ENCODE results near the gene ART1. TPM values are rescaled to one million over a fixed set of nuclear protein-coding genes. Genes with fewer than 3 reads are reported as not detected.
"Not testable (repeated sequence)": the region's sequence is repeated elsewhere in the genome, so short reads cannot be mapped to it uniquely, and the experiment has no call there.

Gene ART1, protein sequence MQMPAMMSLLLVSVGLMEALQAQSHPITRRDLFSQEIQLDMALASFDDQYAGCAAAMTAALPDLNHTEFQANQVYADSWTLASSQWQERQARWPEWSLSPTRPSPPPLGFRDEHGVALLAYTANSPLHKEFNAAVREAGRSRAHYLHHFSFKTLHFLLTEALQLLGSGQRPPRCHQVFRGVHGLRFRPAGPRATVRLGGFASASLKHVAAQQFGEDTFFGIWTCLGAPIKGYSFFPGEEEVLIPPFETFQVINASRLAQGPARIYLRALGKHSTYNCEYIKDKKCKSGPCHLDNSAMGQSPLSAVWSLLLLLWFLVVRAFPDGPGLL
- not detected in 3 replicates for total RNA-seq

DNA sequence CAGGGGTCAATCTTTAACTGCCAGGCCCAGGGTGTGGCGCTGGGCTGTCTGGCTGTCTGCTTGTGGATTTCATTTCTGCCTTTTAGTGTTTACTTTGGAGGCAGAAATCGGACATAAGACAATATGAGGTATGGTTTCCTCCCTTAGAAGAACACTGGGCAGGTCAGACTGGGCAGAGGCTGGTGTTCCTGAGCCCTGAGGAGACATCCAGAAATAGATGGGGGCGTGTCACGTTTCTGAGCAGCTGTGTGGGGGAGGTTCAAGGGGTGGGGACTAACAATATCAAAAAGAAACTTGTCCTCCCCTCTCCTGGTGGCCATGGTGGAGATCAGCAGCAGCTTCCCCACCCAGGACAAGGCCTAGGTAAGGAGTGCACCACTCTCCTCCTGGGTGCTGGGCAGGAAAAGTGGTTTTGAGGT, at the start of gene ART1:
Gene ART1, plus strand, starts transcription at position 312 of the 419 bp plus-strand sequence. CDS start 14,086 bp downstream, outside the sequence.
- H3K36me3 Mint-ChIP-seq = no peaks in the 10 kb centered on the region
- no peak for DNase-seq (ENCODE audit: low spot score in 2 of 2, unreplicated experiment in 2 of 2)
- TF ChIP-seq, protein P1, sequence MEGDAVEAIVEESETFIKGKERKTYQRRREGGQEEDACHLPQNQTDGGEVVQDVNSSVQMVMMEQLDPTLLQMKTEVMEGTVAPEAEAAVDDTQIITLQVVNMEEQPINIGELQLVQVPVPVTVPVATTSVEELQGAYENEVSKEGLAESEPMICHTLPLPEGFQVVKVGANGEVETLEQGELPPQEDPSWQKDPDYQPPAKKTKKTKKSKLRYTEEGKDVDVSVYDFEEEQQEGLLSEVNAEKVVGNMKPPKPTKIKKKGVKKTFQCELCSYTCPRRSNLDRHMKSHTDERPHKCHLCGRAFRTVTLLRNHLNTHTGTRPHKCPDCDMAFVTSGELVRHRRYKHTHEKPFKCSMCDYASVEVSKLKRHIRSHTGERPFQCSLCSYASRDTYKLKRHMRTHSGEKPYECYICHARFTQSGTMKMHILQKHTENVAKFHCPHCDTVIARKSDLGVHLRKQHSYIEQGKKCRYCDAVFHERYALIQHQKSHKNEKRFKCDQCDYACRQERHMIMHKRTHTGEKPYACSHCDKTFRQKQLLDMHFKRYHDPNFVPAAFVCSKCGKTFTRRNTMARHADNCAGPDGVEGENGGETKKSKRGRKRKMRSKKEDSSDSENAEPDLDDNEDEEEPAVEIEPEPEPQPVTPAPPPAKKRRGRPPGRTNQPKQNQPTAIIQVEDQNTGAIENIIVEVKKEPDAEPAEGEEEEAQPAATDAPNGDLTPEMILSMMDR (IDR thresholded peaks at IDR 0.05; ENCODE audit: unreplicated experiment) = no peak
- peaks cover 22% of the 10 kb centered on the region for H3K27me3 Mint-ChIP-seq (ENCODE audit: low read depth)
- no peak within 1 kb of the TSS for H3K4me3 Mint-ChIP-seq
- peaks cover 7% of the 10 kb centered on the region for H3K9me3 Mint-ChIP-seq
- H3K4me1 Mint-ChIP-seq = peaks cover 18% of the 10 kb centered on the region
- no peak within 1 kb of the TSS for H3K27ac Mint-ChIP-seq

DNA sequence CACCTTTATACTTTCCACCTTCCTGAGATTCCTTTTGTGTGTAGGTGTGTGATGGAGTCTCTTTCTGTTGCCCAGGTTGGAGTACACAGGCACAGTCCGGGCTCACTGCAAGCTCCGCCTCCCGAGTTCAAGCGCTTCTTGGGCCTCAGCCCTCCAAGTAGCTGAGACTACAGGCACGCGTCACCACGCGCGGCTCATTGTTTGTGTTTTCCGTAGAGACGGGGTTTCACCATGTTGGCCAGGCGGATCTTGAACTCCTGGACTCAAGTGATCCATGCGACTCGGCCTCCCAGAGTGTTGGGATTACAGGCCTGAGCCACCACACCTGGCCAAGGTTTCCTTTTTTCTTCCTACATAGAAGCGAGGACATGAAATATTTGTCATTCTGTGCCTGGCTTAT, 47.2 kb upstream of the ART1 start:
- H3K27me3 Mint-ChIP-seq (ENCODE audit: low read depth); H3K27ac Mint-ChIP-seq; DNase-seq (ENCODE audit: low spot score in 2 of 2, unreplicated experiment in 2 of 2); H3K9me3 Mint-ChIP-seq; H3K36me3 Mint-ChIP-seq; H3K4me1 Mint-ChIP-seq; H3K4me3 Mint-ChIP-seq: not testable (repeated sequence)

DNA sequence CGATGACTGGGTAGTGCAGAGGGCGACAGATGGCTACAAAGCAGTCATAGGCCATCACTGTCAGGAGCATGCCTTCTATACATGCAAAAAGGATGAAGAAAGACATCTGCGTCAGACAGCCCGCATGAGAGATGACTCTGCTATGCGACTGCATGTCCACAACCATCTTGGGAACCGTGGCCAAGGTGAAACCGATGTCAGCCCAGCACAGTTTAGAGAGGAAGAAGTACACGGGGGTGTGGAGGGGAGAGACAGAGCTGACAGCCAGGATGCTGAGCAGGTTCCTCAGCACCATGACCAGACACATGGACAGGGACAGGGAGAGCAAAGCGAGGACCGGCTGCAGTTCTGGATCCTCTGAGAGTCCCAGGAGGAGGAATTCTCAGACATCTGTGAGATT, 44.7 kb upstream of the ART1 start:
- not testable (repeated sequence) for H3K9me3 Mint-ChIP-seq; H3K4me3 Mint-ChIP-seq; H3K36me3 Mint-ChIP-seq; H3K4me1 Mint-ChIP-seq; DNase-seq (ENCODE audit: low spot score in 2 of 2, unreplicated experiment in 2 of 2); H3K27ac Mint-ChIP-seq; H3K27me3 Mint-ChIP-seq (ENCODE audit: low read depth)

DNA sequence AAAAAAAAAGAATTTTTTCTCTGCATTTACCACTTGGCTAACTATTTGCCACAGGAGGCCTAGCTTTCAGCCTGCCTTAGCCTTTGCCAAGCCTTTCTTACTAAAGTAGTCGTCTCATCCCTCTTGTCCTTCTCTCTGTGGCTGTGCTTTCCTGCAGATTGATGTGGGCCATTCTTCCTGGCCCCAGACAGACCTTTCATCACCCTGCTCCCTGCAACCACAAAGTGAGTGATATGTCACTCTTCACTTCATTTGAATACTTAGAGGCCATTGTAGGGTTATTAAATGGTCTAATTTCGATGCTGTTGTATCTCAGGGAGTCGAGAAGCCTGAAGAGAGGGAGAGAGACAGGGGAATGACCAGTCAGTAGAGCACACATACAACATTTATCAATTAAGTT, 40.8 kb upstream of the ART1 start:
- Mint-ChIP-seq H3K36me3 (no peaks in the 10 kb centered on the region), H3K27ac (no peak overlapping the region), H3K27me3 (ENCODE audit: low read depth) (no peaks in the 10 kb centered on the region), H3K4me3 (no peak overlapping the region), H3K9me3 (no peaks in the 10 kb centered on the region), H3K4me1 (peaks cover 12% of the 10 kb centered on the region)
- TF ChIP-seq, protein P1 (IDR thresholded peaks at IDR 0.05; ENCODE audit: unreplicated experiment) = no peak
- no peak for DNase-seq (ENCODE audit: low spot score in 2 of 2, unreplicated experiment in 2 of 2)

DNA sequence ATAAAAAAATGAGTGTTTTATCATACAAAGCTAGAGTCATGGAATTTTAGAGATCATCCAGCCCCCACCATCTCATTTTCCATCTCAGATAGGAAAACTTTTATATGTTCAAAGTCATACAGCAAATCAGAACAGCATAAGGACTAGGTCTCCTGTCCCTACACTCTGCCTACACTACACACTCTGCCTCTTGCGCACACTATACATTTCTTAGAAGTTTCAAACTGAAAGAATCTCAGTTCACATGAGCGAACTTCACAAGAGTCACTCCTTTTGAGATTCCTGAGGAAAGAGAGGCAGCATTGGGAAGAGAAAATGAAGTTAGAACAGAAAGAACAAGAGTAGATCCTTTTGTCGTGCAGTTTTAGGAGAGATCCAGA, 39.7 kb upstream of the ART1 start:
- H3K4me3 Mint-ChIP-seq = no peak overlapping the region
- H3K4me1 Mint-ChIP-seq = peaks cover 12% of the 10 kb centered on the region
- H3K27ac Mint-ChIP-seq = no peak overlapping the region
- no peaks in the 10 kb centered on the region for H3K9me3 Mint-ChIP-seq
- H3K27me3 Mint-ChIP-seq (ENCODE audit: low read depth) = no peaks in the 10 kb centered on the region
- TF ChIP-seq, protein P1 (IDR thresholded peaks at IDR 0.05; ENCODE audit: unreplicated experiment) = no peak
- H3K36me3 Mint-ChIP-seq = no peaks in the 10 kb centered on the region
- no peak for DNase-seq (ENCODE audit: low spot score in 2 of 2, unreplicated experiment in 2 of 2)

DNA sequence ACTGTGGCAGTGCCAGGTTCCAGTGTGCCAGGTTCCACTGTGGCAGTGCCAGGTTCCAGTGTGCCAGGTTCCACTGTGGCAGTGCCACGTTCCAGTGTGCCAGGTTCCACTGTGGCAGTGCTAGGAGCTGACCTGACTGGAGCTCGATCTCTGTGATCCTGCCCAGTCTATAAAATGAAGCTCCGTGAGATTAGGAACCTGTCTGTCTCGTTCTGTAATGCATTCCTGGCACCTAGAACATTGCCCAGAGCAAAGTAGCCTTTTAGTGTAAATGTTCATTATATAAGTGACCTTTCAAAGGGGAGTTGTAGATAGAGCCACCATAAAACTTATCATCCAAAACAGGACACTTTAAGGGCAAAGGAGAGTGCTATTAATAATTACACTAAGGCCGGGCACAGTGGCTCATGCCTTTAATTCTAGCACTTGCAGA, 39.1 kb upstream of the ART1 start:
- H3K27me3 Mint-ChIP-seq (ENCODE audit: low read depth) = peaks cover under 1% of the 10 kb centered on the region
- H3K9me3 Mint-ChIP-seq = no peaks in the 10 kb centered on the region
- H3K27ac Mint-ChIP-seq = no peak overlapping the region
- no peak overlapping the region for H3K4me3 Mint-ChIP-seq
- no peaks in the 10 kb centered on the region for H3K36me3 Mint-ChIP-seq
- peaks cover 12% of the 10 kb centered on the region for H3K4me1 Mint-ChIP-seq
- DNase-seq (ENCODE audit: low spot score in 2 of 2, unreplicated experiment in 2 of 2) = no peak
- TF ChIP-seq, protein P1 (IDR thresholded peaks at IDR 0.05; ENCODE audit: unreplicated experiment) = no peak
